ENCODE measurements around the gene NINJ2.

DNA sequence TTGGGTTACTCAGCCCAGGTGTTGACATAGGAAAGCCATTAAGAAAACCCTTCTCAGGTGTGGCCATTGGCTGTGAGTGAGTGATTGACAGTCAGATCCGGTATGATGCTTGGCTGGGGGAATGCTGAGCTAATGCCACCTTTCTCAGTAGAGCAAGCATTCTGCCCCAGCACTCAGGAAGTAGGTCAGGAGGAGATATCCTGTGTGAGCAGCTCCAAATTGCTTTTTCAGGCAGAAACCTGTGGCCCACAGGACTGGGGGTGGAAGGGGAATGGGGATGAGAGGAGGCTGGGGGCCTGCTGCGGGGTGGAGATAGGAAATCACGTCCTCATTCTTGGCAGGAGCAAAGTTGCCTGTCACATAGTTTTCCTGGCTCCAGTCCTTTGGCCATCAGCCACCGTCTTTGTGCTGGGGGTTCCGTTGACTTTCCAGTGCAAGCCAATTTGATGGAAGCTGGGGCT, 55.7 kb downstream of the NINJ2 start:
- TF ChIP-seq, protein P1, sequence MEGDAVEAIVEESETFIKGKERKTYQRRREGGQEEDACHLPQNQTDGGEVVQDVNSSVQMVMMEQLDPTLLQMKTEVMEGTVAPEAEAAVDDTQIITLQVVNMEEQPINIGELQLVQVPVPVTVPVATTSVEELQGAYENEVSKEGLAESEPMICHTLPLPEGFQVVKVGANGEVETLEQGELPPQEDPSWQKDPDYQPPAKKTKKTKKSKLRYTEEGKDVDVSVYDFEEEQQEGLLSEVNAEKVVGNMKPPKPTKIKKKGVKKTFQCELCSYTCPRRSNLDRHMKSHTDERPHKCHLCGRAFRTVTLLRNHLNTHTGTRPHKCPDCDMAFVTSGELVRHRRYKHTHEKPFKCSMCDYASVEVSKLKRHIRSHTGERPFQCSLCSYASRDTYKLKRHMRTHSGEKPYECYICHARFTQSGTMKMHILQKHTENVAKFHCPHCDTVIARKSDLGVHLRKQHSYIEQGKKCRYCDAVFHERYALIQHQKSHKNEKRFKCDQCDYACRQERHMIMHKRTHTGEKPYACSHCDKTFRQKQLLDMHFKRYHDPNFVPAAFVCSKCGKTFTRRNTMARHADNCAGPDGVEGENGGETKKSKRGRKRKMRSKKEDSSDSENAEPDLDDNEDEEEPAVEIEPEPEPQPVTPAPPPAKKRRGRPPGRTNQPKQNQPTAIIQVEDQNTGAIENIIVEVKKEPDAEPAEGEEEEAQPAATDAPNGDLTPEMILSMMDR (IDR thresholded peaks at IDR 0.05) = no peak
- no peak for TF ChIP-seq POLR2A (IDR thresholded peaks at IDR 0.05)
